Activated T-helper 1 cell treated with anti-CD3 and anti-CD28 coated beads, Interleukin-12 subunit alpha, Interleukin-12 subunit beta, Interleukin-2, Interleukin-4 antibody, amounts not matched to agents 30 ng/mL and 10 ng/mL and 1 ng/mL, durations not matched to agents 14 hours and 24 hours and 36 hours (primary cell): ENCODE results near the gene DRAP1. TPM values are rescaled to one million over a fixed set of nuclear protein-coding genes. Genes with fewer than 3 reads are reported as not detected.

Experiments
- DNase-seq: peaks from one replicate; pipeline ENCODE4 v3.0.0; 2021; ENCODE audit warnings: low spot score
- H3K27ac Mint-ChIP-seq: one replicate; pipeline ENCODE4 v1.8.0; 2021; ENCODE audit warnings: mild to moderate bottlenecking, mixed read lengths
- H3K27me3 Mint-ChIP-seq: one replicate; pipeline ENCODE4 v1.8.0; 2022; ENCODE audit warnings: mild to moderate bottlenecking, moderate library complexity, mixed read lengths; ENCODE audit not compliant: insufficient read depth
- H3K36me3 Mint-ChIP-seq: one replicate; pipeline ENCODE4 v1.8.0; 2021; ENCODE audit warnings: low read depth, mixed read lengths
- H3K4me1 Mint-ChIP-seq: one replicate; pipeline ENCODE4 v1.8.0; 2021; ENCODE audit warnings: low read depth, mixed read lengths
- H3K4me3 Mint-ChIP-seq: one replicate; pipeline ENCODE4 v1.8.0; 2021; ENCODE audit warnings: mild to moderate bottlenecking, moderate library complexity, mixed read lengths
- H3K9me3 Mint-ChIP-seq: one replicate; pipeline ENCODE4 v1.8.0; 2021; ENCODE audit warnings: mixed read lengths
- intact Hi-C: fragments of 100-400 bp; cut with micrococcal nuclease; formaldehyde crosslinking; loops from one replicate; pipeline ENCODE4 v1.15.1; 2024
- total RNA-seq: library from RNA; stranded (reverse); gene quantifications from 2 replicates; pipeline ENCODE4 v1.2.3, GENCODE V29; 2022

The DRAP1 gene
- total RNA-seq, 1 donor from 2014 or later = 119 TPM

GRCh38 chr11:65882120-65883057, 36.8 kb upstream of the DRAP1 start:
- Mint-ChIP-seq H3K4me1 (peaks cover 50% of the 10 kb centered on the region), H3K27me3 (no peaks in the 10 kb centered on the region), H3K27ac (no peak overlapping the region), H3K4me3 (no peak overlapping the region), H3K9me3 (no peaks in the 10 kb centered on the region), H3K36me3 (peaks cover 27% of the 10 kb centered on the region)
- DNase-seq = no peak
- intact Hi-C loops = no loop called here

- intact Hi-C loops = no loop called here
- peaks cover 28% of the 10 kb centered on the region for H3K36me3 Mint-ChIP-seq
- no peak overlapping the region for H3K27ac Mint-ChIP-seq
- no peak overlapping the region for H3K4me3 Mint-ChIP-seq
- peaks cover 50% of the 10 kb centered on the region for H3K4me1 Mint-ChIP-seq
- H3K9me3 Mint-ChIP-seq = no peaks in the 10 kb centered on the region
- no peak for DNase-seq
- no peaks in the 10 kb centered on the region for H3K27me3 Mint-ChIP-seq
Observed at GRCh38 chr11:65883058-65883761, 36.0 kb upstream of the DRAP1 start.

- no peak for DNase-seq
- no peaks in the 10 kb centered on the region for H3K27me3 Mint-ChIP-seq
- peaks cover 54% of the 10 kb centered on the region for H3K4me1 Mint-ChIP-seq
- H3K4me3 Mint-ChIP-seq = peak overlapping the region; percentile 28
- peaks cover 29% of the 10 kb centered on the region for H3K36me3 Mint-ChIP-seq
- H3K9me3 Mint-ChIP-seq = no peaks in the 10 kb centered on the region
- H3K27ac Mint-ChIP-seq = peak overlapping the region; percentile 40
- intact Hi-C loops = loop anchor here (1.0 to 2.0 kb wide), 4 partner anchors 17 to 178 kb away; partner anchors contain the start of genes FOSL1 and MUS81
Observed at GRCh38 chr11:65883786-65884715, 35.2 kb upstream of the DRAP1 start.

- peaks cover 54% of the 10 kb centered on the region for H3K4me1 Mint-ChIP-seq
- intact Hi-C loops = loop anchor here (1.0 to 2.0 kb wide), 4 partner anchors 16 to 178 kb away; partner anchors contain the start of genes FOSL1 and MUS81
- no peaks in the 10 kb centered on the region for H3K9me3 Mint-ChIP-seq
- H3K27me3 Mint-ChIP-seq = no peaks in the 10 kb centered on the region
- H3K4me3 Mint-ChIP-seq = peak overlapping the region; percentile 28
- DNase-seq = peak; percentile 77
- H3K27ac Mint-ChIP-seq = peak overlapping the region; percentile 40
- H3K36me3 Mint-ChIP-seq = peaks cover 29% of the 10 kb centered on the region
Observed at GRCh38 chr11:65884716-65885092, 34.5 kb upstream of the DRAP1 start.

- no peak overlapping the region for H3K27ac Mint-ChIP-seq
- no peaks in the 10 kb centered on the region for H3K9me3 Mint-ChIP-seq
- H3K27me3 Mint-ChIP-seq = no peaks in the 10 kb centered on the region
- H3K4me3 Mint-ChIP-seq = peak overlapping the region; percentile 33
- intact Hi-C loops = loop anchor here (2.0 kb wide), 1 partner anchor 16 kb away; the partner anchor contains the start of gene FOSL1
- no peak for DNase-seq
- H3K36me3 Mint-ChIP-seq = peaks cover 29% of the 10 kb centered on the region
- H3K4me1 Mint-ChIP-seq = peaks cover 56% of the 10 kb centered on the region
Observed at GRCh38 chr11:65885231-65885630, 34.0 kb upstream of the DRAP1 start.

GRCh38 chr11:65885808-65886536, 33.3 kb upstream of the DRAP1 start:
- H3K27ac Mint-ChIP-seq = no peak overlapping the region
- no peaks in the 10 kb centered on the region for H3K27me3 Mint-ChIP-seq
- peak overlapping the region; percentile 99 for H3K4me3 Mint-ChIP-seq
- peaks cover 50% of the 10 kb centered on the region for H3K4me1 Mint-ChIP-seq
- no peaks in the 10 kb centered on the region for H3K9me3 Mint-ChIP-seq
- DNase-seq = no peak
- intact Hi-C loops = loop anchor here (2.0 kb wide), 1 partner anchor 15 kb away; the partner anchor contains the start of gene FOSL1
- H3K36me3 Mint-ChIP-seq = peaks cover 29% of the 10 kb centered on the region

GRCh38 chr11:65886826-65887722, 32.2 kb upstream of the DRAP1 start:
- Mint-ChIP-seq H3K27me3 (no peaks in the 10 kb centered on the region), H3K4me1 (peaks cover 46% of the 10 kb centered on the region), H3K9me3 (no peaks in the 10 kb centered on the region), H3K27ac (peak overlapping the region; percentile 96), H3K4me3 (peak overlapping the region; percentile 99), H3K36me3 (peaks cover 32% of the 10 kb centered on the region)
- DNase-seq = no peak
- intact Hi-C loops = no loop called here

- peaks cover 35% of the 10 kb centered on the region for H3K36me3 Mint-ChIP-seq
- DNase-seq = no peak
- no peaks in the 10 kb centered on the region for H3K27me3 Mint-ChIP-seq
- no peaks in the 10 kb centered on the region for H3K9me3 Mint-ChIP-seq
- peak overlapping the region; percentile 99 for H3K4me3 Mint-ChIP-seq
- intact Hi-C loops = loop anchor here (1.0 to 2.0 kb wide), 7 partner anchors 14 to 272 kb away; partner anchors contain the start of genes BANF1, EIF1AD, MUS81 and PCNX3
- H3K27ac Mint-ChIP-seq = peak overlapping the region; percentile 96
- peaks cover 53% of the 10 kb centered on the region for H3K4me1 Mint-ChIP-seq
Observed at GRCh38 chr11:65887723-65888162, 31.5 kb upstream of the DRAP1 start.

- peaks cover 36% of the 10 kb centered on the region for H3K36me3 Mint-ChIP-seq
- peak within 1 kb of the TSS; percentile 96 for H3K27ac Mint-ChIP-seq
- DNase-seq = peak; percentile 90
- peaks cover 58% of the 10 kb centered on the region for H3K4me1 Mint-ChIP-seq
- H3K27me3 Mint-ChIP-seq = no peaks in the 10 kb centered on the region
- no peaks in the 10 kb centered on the region for H3K9me3 Mint-ChIP-seq
- intact Hi-C loops = loop anchor here (1.0 to 2.0 kb wide), 7 partner anchors 15 to 273 kb away; partner anchors contain the start of genes BANF1, EIF1AD, MUS81 and PCNX3
- H3K4me3 Mint-ChIP-seq = peak within 1 kb of the TSS; percentile 99
Observed at GRCh38 chr11:65888163-65888814, 30.9 kb upstream of the DRAP1 start, which contains the start of gene FIBP. Gene FIBP (minus strand): TSS chr11:65888471. CDS start chr11:65888418, 53 bp downstream.
